NK-92 (cell line): ENCODE results near the gene AFAP1.

ENCODE experiments used
- DNase-seq: peaks from one replicate; lab custom pipeline; 2025; ENCODE audit not compliant: unreplicated experiment; lab: John Stamatoyannopoulos, UW

AFAP1 gene

GRCh38 chr4:7806338-7807090, 133.1 kb downstream of the AFAP1 start:
- no peak for DNase-seq

- no peak for DNase-seq
Observed at GRCh38 chr4:7805533-7806337, 133.9 kb downstream of the AFAP1 start.

- DNase-seq = no peak
Observed at GRCh38 chr4:7804756-7805385, 134.8 kb downstream of the AFAP1 start.

- no peak for DNase-seq
Observed at GRCh38 chr4:7803992-7804755, 135.5 kb downstream of the AFAP1 start.

GRCh38 chr4:7803371-7803770, 136.3 kb downstream of the AFAP1 start:
- no peak for DNase-seq

- DNase-seq = no peak
Observed at GRCh38 chr4:7802093-7802726, 137.5 kb downstream of the AFAP1 start.

GRCh38 chr4:7801641-7802040, 138.0 kb downstream of the AFAP1 start:
- DNase-seq = no peak

GRCh38 chr4:7801001-7801400, 138.7 kb downstream of the AFAP1 start:
- no peak for DNase-seq

- no peak for DNase-seq
Observed at GRCh38 chr4:7800410-7800809, 139.3 kb downstream of the AFAP1 start.

- DNase-seq = no peak
Observed at GRCh38 chr4:7799736-7800135, 139.9 kb downstream of the AFAP1 start.

- DNase-seq = no peak
Observed at GRCh38 chr4:7799306-7799705, 140.4 kb downstream of the AFAP1 start.

GRCh38 chr4:7798178-7798995, 141.3 kb downstream of the AFAP1 start:
- DNase-seq = no peak

GRCh38 chr4:7797330-7797729, 142.3 kb downstream of the AFAP1 start:
- no peak for DNase-seq

GRCh38 chr4:7795983-7796382, 143.7 kb downstream of the AFAP1 start:
- no peak for DNase-seq

GRCh38 chr4:7793186-7793585, 146.5 kb downstream of the AFAP1 start:
- no peak for DNase-seq

- DNase-seq = no peak
Observed at GRCh38 chr4:7792616-7793015, 147.0 kb downstream of the AFAP1 start.

- DNase-seq = no peak
Observed at GRCh38 chr4:7790999-7791398, 148.7 kb downstream of the AFAP1 start.

- no peak for DNase-seq
Observed at GRCh38 chr4:7790023-7790422, 149.6 kb downstream of the AFAP1 start.

GRCh38 chr4:7788694-7789425, 150.8 kb downstream of the AFAP1 start:
- no peak for DNase-seq
